HG02970 (cell line): ENCODE results near the gene MMRN2.
A peak's percentile ranks its signal among the peaks of the same experiment; 100 is the strongest.
"Not testable (repeated sequence)": the region's sequence is repeated elsewhere in the genome, so short reads cannot be mapped to it uniquely, and the experiment has no call there.

Source experiments
- ATAC-seq: cut with Tn5 transposase; IDR thresholded peaks from one replicate; pipeline ENCODE4 v1.9.1; 2021; ENCODE audit warnings: mild to moderate bottlenecking, moderate library complexity, moderate number of reproducible peaks; ENCODE audit not compliant: unreplicated experiment, low FRiP score

Gene MMRN2, protein sequence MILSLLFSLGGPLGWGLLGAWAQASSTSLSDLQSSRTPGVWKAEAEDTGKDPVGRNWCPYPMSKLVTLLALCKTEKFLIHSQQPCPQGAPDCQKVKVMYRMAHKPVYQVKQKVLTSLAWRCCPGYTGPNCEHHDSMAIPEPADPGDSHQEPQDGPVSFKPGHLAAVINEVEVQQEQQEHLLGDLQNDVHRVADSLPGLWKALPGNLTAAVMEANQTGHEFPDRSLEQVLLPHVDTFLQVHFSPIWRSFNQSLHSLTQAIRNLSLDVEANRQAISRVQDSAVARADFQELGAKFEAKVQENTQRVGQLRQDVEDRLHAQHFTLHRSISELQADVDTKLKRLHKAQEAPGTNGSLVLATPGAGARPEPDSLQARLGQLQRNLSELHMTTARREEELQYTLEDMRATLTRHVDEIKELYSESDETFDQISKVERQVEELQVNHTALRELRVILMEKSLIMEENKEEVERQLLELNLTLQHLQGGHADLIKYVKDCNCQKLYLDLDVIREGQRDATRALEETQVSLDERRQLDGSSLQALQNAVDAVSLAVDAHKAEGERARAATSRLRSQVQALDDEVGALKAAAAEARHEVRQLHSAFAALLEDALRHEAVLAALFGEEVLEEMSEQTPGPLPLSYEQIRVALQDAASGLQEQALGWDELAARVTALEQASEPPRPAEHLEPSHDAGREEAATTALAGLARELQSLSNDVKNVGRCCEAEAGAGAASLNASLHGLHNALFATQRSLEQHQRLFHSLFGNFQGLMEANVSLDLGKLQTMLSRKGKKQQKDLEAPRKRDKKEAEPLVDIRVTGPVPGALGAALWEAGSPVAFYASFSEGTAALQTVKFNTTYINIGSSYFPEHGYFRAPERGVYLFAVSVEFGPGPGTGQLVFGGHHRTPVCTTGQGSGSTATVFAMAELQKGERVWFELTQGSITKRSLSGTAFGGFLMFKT

DNA sequence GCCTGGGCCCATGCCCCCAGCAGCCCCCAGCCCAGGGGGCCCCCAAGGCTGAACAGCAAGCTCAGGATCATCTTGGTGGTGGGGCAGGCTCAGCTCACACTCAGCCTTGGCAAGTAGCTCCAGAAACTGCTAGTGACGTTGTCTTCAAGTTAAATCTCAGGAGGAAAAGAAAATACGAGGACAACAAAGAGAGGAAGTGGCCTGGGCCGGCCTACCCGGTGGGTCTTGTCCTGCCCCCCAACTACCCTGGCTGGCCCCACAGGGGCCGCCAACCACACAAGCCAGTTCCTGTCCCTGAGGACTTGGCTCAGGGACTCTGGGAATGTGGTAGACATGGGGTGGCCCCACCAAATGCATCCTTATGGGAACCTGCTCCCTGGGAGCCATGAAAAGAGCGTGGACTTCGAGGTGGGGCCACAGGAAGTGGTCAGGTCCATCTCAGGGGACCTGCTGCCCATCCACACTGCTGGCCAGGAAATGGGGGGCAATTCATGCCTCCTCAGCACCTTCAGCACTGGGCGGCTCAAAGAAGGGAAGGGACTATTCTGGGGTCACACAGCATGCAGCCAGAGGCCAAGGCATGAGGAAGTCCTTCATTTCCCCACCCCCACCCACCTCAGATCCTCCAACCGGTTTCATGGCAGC, at the start of gene MMRN2:
MMRN2 (minus strand) TSS at position 145 of the 645 bp plus-strand sequence; CDS start at position 71, 74 bp downstream.
- ATAC-seq, result no peak

- not testable (repeated sequence) for ATAC-seq
Observed at GRCh38 chr10:87007124-87007523, 49.7 kb upstream of the MMRN2 start.

GRCh38 chr10:87000491-87000890, 43.1 kb upstream of the MMRN2 start:
- no peak for ATAC-seq

- not testable (repeated sequence) for ATAC-seq
Observed at GRCh38 chr10:86999802-87000403, 42.5 kb upstream of the MMRN2 start.

- ATAC-seq, result no peak
Observed at GRCh38 chr10:86992929-86993328, 35.5 kb upstream of the MMRN2 start.

- ATAC-seq, result no peak
Observed at GRCh38 chr10:86992456-86992855, 35.0 kb upstream of the MMRN2 start.

GRCh38 chr10:86991362-86991761, 33.9 kb upstream of the MMRN2 start:
- not testable (repeated sequence) for ATAC-seq

DNA sequence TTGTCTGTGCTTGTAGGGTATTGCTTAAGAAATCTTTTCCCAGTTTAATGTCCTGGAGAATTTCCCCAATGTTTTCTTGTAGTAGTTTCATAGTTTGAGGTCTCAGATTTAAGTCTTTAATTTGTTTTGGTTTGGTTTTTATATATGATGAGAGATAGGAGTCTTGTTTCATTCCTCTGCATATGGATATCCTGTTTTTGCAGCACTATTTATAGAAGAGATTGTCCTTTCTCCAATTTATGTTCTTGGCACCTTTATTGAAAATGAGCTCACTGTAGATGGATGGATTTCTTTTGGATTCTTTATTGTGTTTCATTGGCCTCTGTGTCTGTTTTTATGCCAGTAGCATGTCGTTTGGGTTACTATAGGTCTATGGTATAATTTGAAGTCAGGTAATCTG, 31.1 kb upstream of the MMRN2 start:
- no peak for ATAC-seq

GRCh38 chr10:86984498-86984897, 27.1 kb upstream of the MMRN2 start:
- not testable (repeated sequence) for ATAC-seq

DNA sequence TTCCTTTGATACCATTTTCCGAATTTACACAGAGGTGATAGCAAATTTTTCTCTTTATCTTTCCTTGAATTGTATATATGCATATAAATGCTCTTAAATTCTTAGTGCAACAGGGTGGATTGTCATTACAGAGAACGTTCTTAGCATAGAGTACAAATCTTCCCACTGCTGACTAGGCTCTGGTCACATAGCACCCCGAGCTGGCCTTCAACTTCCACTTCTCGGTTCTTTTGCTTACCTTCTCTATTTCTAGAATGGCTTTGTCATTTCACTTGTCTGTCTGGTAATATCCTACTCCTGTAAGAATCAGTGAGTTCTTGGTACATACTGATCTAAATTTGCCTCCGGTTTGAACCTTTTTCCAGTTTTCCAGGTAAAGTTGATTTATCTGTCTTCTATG, 24.3 kb upstream of the MMRN2 start:
- no peak for ATAC-seq

GRCh38 chr10:86981020-86981419, 23.6 kb upstream of the MMRN2 start:
- ATAC-seq, result not testable (repeated sequence)

DNA sequence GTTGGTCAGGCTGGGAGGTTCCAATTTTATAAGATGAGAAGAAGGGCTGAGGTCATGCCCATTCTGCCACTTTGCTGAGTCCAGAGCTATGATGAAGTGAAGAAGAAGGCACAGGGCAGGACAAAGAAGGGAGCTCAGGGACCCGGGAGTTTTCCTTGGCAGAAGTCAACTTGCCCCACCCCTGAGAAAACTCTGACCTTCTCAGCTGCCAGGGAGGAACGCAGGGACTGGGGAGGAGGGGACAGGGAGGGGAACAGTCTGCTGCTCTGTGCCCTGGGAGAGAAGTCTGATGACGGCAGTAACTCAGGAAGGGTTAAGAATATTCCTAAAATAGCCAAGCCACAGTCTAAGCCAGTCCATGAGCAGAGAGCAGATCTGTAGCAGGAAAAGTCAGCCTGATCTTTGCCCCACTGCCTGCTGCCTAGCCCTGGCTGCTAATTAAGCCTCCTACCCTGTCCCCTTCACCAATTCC, 22.6 kb upstream of the MMRN2 start:
- no peak for ATAC-seq

DNA sequence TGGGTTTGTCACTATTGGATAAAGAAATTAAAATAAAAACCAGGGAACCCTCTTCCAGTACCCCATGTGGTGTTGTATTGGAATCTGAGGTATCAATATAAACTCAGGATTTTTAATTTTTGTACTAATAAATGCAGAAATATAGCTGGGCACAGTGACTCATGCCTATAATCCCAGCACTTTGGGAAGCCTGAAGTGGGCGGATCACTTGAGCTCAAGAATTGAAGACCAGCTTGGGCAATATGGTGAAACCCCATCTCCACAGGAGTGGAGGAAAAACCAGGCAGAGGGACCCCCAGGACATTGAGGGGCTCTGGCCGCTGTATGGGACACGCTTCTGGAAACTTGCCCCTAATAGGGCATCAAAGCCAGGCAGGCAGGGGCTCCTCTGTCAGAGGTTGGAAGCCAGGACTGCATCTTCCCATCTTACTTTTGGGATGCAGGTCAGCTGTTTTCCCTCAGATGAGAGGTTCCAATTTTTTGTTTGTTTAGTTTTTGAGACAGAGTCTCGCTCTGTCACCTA, 21.9 kb upstream of the MMRN2 start:
- no peak for ATAC-seq

DNA sequence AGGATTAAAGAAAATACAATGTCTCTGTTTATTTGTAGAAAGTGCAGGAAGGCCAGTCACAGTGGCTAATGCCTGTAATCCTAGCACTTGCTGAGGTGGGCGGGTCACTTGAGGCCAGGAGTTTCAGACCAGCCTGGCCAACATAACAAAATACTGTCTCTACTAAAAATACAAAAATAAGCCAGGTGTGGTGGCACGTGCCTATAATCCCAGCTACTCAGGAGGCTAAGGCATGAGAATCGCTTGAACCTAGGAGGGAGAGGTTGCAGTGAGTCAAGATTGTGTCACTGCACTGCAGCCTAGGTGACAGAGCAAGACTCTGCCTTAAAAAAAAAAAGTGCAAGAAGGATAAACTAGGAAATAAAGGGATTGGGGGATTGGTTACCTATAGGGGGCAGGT, 21.0 kb upstream of the MMRN2 start:
- ATAC-seq, result not testable (repeated sequence)

- ATAC-seq, result no peak
Observed at GRCh38 chr10:86976362-86977056, 19.1 kb upstream of the MMRN2 start.

- no peak for ATAC-seq
Observed at GRCh38 chr10:86974484-86974883, 17.1 kb upstream of the MMRN2 start.

DNA sequence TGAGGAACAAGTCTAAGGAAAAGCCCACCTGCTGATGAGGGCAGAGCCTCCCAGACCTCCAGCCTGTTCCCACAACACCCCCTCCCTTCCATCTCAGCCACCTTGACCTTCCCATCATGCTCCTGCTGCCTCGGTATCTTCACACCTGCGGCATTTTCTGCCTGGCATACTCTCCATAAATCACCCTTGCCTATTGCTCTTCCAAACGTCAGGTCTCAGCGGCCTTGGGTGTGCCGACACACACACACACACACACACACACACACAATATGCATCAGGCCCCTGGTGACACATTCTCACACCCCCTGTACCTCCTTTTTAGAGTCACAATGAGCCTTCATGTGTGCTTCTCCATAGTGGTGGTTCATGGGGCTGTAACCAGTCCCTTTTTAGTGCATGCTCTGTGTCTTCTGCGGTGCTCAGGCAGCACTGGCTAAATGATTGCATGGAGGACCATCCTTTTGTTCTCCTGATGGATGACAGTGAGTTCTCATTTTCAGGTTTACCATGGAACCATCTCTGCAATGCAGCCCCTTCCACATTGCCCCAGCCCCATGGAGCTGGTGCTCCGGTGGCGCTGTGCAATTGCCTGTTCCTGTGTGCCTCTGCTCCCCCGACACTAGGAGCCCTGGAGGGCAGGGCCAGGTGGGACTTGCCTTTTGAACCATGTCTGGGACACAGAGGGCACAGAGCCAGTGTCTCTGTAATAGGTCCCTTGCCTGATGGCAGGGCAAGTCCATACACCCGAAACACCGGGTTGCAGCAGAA, 15.4 kb upstream of the MMRN2 start:
- ATAC-seq, result no peak

DNA sequence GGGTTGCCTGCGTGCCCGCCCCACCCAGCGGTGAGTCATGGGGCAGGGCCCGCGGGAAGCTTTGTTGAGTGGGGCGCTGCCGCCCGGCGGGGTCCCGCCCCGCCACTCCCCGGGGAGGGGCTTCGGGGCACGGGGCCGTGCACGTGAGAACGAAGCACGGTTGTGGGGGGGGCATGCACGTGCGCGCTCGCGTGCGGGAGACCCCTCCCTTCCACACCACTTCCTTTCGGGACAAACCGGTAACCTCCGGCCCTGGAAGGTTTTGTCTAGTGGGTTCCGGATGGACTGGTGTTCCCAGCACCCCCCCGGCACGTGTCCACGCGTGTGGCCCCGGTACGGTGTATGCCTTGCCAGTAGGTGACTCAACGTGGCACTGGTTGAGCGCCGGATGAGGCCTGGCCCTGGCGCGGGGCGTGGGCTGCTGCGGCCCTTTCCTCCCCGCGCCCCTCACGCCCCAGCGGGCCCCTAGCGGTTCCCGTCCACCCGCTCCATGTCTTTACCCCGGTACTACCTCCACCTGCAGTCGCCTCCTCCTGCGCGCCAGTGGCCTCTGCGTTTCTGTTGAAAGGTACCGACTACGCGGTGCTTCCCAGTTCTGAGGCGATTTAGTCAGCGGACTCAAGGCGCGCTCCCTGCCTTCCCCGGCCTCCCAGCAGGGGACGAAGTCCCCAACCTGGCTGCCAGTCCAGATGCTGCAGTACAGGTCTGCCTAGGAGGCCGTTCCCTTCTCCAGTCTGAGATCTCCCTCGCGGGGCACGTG, 14.0 kb upstream of the MMRN2 start:
- peak; percentile 69 for ATAC-seq
